GM12873 (cell line): Measurements from ENCODE around the gene TRIO.

ENCODE experiments used
- CTCF ChIP-seq: IDR thresholded peaks from 2 replicates; pipeline ENCODE4 v1.5.1; 2012; ENCODE audit warnings: low read depth, mild to moderate bottlenecking, moderate library complexity, low read length, control low read depth; ENCODE audit not compliant: insufficient read depth; ENCODE audit errors: missing control alignments

The TRIO gene

GRCh38 chr5:14172149-14172795 lies 29.1 kb downstream of the TRIO start:
- TF ChIP-seq CTCF, result no peak

- no peak for TF ChIP-seq CTCF
Observed at GRCh38 chr5:14173377-14174229, 30.5 kb downstream of the TRIO start.

- TF ChIP-seq CTCF, result no peak
Observed at GRCh38 chr5:14174230-14174636, 31.1 kb downstream of the TRIO start.

- no peak for TF ChIP-seq CTCF
Observed at GRCh38 chr5:14175381-14175780, 32.2 kb downstream of the TRIO start.

GRCh38 chr5:14176888-14177287 lies 33.7 kb downstream of the TRIO start:
- TF ChIP-seq CTCF, result no peak

- TF ChIP-seq CTCF, result no peak
Observed at GRCh38 chr5:14177634-14178033, 34.5 kb downstream of the TRIO start.

- TF ChIP-seq CTCF, result no peak
Observed at GRCh38 chr5:14178091-14178490, 34.9 kb downstream of the TRIO start.
